ENCODE results near the gene TRPV4.
"Not testable (repeated sequence)": the region's sequence is repeated elsewhere in the genome, so short reads cannot be mapped to it uniquely, and the experiment has no call there.

The TRPV4 gene

DNA sequence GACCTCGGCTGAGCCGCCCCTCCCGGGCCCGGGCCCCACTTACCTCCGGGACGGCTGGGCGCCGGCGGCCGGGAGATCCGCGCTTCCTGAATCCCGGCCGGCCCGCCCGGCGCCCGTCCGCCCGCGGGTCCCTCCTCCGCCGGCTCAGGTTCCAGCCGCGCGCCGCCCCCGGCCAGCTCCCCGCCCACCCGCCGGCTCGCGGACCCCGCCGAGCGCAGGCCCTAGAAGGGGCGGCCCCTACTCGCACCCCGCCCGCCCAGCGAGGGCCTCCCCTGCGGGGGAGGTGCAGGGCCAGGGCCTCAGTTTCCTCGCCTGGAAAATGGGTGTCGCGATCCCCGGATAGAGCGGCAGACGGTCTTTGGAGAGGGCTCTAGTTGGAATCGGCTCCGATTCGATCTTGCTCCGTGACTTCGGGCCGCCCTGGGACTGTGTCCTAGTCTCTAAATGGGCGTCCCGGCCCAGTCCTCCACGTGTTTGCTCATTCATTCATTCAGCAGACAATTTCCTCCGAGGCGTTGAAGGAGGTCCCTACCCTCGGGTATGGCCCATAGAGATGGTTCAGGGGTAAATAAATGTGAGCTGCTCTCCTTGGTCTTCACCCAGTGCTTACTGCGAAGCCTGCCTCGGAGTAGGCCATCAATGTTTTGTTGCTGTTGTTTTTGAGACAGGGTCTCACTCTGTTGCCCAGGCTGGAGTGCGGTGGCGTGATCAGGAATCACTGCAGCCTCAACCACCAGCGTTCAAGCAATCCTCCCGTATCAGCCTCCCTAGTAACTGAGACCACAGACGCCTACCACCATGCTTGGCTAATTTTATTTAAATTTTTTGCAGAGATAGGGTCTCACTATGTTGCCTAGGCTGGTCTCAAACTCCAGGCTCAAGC, at the start of gene TRPV4:
TRPV4 (minus strand) TSS at position 92 of the 883 bp plus-strand sequence. CDS start 18,602 bp downstream, outside the sequence.
- DNase-seq (ENCODE audit: low read depth, low spot score), result peak; percentile 44

DNA sequence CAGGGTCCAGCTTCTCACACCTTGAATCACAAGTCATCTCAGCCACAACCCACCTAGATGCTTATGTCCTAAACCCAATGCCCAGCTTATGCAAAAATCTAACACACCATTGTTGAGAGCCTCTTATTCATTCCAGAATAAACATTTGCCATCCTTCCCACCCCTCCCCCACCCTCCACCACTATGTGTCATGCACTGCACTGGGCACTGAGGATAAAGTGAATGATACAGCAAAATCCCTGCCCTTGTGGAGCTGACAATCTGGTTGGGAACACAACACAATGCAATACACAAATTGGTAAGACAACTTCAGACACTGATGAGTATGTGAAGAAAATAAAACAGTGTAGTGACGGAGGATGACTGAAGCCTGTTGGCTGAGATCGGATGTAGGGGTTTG, 48.6 kb upstream of the TRPV4 start:
- DNase-seq (ENCODE audit: low read depth, low spot score), result no peak

DNA sequence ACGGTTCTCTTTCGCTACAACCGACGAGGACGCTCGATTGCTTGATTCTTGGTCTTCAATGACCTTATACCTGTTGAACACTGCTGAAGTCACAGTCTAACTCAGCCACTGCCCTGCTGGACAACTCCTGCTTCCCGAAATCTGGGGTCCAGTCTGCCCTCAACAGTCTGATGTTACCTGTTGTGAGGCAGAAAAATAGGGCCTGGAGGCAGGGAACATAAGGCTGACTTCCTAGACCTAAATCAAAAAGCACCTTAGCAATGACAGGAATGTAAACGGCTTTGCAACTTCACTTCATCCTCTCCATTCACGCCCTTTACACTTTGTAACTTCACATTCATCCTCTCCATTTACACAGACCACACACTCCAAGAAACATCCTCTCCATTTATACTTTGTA, 47.7 kb upstream of the TRPV4 start:
- DNase-seq (ENCODE audit: low read depth, low spot score), result no peak

DNA sequence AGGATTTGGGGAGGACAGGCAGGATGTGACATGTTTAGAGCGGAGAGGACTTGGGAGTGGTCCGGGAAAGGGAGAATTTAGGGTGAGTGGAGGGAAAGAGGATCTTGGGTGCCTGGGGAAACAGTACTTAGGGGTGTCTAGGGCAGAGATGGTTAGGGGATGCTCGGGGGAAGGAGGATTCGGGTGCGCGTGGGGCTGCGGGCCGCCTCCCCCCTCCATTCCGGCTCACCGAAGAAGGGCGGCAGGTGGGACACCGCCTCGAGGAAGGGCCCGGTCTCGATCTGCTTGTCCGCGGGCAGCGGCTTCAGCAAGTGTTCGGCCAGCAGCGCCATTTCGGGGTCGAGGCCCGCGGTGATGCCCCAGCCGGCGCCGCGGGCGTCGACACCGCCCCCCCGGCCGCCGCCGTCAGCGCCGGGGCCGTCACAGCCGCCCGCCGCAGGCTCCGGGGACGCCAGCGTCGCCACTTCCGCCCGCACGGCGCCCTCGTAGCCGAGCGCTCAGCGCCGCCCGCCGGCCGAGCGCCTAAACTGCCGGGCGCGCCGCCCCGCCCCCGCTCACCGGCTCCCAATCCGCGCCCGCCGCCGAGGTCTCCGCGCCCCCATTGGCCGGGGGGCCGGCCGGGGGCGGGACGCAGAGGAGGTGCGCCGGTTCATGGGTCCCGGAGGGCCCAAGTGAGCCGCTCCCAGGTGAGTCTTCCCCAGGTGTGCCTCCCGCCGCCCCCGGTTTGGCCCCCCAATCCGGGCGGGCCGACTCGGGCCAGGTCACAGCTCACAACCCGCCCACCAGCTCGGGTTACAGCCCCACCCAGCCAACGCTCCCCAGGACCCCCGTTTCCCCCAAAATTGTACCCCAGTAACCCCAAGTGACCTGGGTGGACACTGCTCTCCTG, 47.1 kb upstream of the TRPV4 start, which contains the start of gene GLTP:
GLTP (minus strand) TSS at position 499 of the 889 bp plus-strand sequence; CDS start at position 332, 167 bp downstream.
- peak; percentile 85 for DNase-seq (ENCODE audit: low read depth, low spot score)

DNA sequence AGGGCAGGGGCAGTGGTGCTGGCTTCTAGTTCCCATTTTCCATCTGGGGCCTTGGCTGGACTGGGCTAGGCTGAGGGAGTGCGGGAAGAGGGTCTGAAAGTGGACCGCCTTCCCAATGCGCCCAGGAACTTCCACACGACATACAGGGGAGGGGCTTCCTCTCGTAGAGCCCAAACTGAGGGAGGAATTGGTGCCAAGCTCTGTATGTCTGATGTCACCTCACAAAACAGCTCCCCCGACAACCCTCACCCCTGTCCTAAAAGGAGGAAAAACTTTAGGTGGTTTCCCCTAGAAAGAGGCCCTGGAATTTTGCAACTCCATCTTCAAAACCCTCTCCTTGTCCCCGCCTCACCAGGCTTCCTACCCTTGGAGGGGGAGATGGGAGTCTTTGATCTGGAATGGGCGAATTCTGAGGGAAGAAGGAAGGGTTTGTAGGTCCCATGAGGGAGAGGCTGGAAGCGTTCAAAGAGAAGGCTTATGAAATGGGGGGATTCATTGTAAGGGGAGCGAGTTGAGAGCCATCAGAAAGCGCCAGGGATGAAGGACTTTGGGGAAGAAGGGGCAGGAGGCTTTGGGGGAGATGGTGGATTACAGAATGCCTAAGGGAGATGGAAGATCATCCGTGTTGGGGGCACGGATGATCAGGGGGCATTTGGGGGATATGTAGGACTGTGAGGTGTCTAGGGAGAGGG, 46.3 kb upstream of the TRPV4 start:
- DNase-seq (ENCODE audit: low read depth, low spot score), result peak; percentile 21

DNA sequence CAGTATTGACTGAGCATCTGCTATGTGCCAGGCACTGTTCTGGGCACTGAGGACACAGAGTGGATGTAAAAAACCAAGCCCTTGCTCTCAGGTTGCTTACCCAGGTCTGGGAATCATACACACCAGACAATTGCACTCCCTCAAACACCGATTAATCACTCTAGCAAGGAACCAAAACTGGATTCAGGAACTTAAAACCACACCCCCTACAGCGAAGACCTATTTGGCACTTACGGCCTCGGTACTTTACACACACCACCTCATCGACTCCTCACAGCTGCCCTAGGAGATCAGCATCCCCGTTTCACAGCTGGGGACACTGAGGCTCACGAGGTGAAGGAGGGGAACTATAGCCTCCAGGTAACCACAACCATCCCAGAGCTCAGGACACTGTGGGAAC, 45.6 kb upstream of the TRPV4 start:
- no peak for DNase-seq (ENCODE audit: low read depth, low spot score)

DNA sequence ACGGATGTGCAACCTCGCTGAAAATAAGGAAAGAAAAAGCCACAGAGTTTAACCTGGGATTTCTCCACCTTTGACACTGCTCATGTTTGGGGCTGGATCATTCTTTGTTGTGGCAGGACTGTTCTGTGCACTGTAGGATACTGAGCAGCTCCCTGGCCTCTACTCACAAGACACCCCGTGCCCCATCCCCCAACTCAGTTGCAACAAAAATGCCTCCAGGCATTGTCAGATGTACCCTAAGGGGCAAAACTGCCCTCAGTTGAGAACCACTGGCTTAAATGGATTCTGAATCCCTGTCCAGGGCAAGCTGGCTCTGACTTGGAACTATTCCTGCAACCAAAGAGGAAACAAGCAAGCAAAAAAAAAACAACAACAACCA, 45.0 kb upstream of the TRPV4 start:
- DNase-seq (ENCODE audit: low read depth, low spot score), result no peak

DNA sequence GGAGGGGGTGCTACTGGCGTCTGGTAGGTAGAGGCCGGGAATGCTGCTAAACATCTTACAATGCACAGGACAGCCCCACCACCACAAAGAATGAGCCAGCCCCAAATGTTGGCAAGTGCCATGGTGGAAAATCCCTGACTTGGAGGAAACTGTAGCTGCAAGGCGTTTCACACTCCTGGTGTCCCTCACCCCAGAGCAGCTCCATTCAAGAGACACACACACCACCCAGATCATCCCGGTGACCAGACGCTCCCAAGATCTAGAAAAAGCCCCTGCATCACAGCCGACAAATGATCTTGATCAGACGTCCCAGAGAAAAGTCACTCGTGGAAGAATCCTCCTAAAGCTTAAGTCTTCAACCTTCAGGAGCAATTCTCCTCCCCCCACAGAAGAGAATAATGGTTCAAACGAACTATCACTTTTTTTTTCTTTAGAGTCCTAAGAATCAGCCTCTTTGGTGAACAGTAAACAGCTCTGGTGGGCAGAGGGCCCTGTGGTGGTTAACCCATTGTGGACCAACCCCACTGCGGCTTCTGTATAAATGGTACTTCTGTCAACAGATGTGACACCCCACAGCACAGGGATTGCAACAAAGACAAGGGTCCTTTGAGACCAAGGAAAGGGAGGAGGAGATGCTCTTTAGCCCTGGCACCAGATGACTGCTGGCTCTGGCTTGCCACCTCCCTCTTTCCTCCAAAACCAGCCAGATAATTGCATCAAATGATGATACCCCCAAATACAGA, 44.5 kb upstream of the TRPV4 start:
- DNase-seq (ENCODE audit: low read depth, low spot score), result peak; percentile 31

DNA sequence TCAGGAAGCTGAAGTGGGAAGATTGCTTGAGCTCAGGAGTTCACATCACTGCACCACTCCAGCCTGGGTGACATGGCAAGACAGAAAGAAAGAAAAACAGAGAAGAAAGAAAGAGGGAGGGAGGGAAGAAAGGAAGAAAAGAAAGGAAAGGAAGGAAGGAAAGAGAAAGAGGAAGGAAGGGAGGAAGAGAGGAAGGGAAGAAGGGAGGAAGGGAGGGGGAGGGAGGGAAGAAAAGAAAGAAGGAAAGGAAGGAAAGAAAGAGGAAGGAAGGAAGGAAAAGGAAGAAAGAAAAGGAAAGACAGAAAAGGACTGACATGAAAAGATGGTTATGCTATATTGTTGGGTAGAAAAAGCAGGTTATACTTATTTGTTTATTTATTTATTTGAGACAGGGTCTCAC, 43.2 kb upstream of the TRPV4 start:
- no peak for DNase-seq (ENCODE audit: low read depth, low spot score)

DNA sequence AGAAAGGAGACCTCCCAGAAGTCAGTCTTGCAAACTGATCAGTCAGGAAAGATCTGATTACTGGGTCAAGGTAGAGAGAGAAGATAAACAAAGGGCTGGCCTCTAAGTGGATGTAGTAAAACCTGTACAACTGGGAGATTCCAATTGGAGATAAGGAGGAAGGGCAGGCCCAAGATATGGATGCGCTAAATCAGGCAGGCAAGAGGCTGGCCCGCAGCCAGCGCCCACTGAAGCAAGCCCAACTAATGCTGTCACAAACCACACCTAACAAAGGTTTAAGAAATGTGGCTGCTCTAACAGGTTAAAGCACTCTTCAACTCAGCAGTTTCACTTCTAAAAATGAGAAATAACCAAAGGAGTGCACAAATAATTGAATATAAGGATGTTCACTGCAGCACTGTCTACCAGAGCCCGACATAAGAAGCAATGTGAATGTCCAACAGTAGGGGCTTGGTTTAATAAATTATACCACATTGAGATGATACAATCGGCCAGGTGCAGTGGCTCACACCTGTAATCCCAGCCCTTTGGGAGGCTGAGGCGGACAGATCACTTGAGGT, 42.5 kb upstream of the TRPV4 start:
- peak; percentile 70 for DNase-seq (ENCODE audit: low read depth, low spot score)

DNA sequence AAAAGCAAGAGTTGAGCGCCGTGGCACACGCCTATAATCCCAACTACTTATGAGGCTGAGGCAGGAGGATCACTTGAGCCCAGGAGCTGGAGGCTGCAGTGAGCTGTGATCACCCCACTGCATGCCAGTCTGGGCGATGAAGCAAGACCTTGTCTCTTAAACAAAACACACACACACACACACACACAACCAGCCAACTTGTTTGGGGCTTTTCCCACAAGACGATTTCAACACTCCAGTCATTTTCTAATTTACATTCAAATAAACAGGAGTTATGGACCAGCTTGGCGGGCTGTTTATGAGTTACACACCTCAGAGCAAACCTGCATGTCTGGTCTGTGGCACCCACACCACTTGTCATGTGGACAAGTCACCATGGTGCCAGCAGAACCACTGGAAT, 40.5 kb upstream of the TRPV4 start:
- no peak for DNase-seq (ENCODE audit: low read depth, low spot score)

DNA sequence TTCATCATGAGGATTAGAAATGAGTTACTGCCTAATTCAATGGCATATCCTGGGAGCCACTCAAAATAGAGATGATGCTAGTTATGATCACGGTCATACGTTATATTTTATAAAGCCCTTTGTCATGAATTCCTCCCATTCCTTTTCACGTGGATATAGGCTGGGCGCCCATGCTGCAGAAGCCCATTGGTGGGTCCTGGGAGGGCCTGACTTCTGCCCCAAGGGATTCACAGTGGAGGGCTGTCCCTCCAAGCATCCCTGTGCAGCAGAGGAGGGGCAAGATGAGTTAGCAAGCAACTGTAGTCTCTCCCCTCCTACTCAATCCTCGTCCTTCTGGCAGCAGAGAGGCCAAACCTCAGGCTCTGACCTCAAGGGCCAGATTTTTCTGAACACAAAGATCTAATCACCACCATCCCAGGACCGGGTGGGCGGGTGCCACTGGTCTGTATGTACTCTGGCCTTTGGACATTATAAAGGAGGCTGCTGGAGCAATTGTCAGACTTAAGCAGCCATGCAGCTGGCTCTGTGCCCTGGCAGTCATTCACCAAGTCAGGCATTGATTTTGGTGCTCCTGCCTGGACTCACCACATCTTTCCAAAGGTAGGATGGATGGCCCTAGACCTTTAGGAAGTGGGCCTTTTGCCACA, 38.6 kb upstream of the TRPV4 start:
- peak; percentile 43 for DNase-seq (ENCODE audit: low read depth, low spot score)

DNA sequence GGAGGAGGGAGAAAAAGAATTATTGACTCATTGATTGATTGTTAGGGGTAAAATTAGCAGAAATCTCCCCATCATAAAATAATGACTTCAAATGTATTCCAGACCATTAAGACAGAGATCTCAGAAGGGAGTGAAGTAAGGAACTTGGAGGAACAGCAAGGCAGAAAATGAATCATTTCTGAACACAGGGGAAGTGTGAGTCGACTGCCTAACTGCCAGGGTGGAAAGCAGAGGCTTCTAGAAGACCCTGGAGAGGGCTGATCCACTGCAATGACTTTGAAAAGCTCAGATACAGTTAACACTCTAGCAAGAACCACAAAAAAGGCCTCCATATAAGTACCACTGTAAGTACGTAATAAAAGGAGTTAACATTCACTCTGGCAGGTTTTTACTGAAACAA, 37.5 kb upstream of the TRPV4 start:
- DNase-seq (ENCODE audit: low read depth, low spot score), result no peak

DNA sequence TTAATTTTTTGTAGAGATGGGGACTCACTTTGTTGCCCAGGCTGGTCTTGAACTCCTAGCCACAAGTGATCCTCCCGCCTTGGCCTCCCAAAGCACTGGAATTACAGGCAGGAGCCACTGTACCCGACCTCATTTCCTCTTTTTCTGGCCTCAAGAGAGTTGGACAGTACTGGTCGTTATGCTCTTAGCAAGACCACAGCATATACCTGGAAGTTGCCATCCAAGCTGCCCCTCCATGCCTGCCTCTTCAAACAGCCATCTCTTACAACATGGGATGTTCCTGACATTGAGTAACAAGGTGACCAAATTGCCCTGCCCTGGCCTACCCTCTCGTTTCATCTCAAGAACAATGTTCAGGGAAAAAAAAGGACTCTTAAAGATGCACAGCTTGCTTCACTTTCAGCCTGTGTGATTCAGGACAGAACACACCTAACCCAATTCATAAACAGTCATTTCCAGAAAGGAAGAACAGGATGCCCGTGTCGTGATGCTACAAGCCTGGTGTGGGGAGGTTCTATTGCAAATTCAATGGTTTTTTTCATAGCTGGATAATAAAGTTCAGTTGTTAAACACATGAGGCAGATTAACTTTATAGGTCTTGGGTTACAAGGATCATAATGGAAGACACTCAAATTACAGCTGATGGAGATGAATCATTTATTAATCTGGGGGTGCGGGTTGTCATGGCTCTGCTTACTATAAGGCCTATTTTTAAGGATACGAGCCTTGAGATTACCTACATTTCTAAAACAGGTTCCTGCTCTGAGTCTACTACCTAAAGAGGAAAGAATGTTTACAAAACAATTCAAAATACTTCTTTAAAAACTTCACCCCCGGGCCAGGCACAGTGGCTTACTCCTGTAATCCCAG, 35.2 kb upstream of the TRPV4 start:
- DNase-seq (ENCODE audit: low read depth, low spot score), result no peak

DNA sequence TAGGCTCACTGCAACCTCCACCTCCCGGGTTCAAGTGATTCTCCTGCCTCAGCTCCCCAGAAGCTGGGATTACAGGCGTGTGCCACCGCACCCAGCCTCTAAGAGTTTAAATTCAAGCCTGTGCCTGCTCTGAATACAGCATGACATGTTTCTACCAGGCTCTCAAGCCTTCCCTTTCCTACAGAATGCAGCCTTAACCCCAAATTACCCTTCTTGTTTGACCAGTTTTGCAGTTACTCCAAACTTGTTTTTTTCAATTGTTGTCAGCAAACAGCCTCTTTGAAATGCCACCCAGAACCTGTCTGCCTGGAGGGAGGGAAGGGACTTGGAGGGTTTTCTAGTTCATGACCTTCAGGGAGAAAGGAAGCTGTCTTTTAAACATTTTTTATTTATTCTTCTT, 31.7 kb upstream of the TRPV4 start:
- DNase-seq (ENCODE audit: low read depth, low spot score), result peak; percentile 86

DNA sequence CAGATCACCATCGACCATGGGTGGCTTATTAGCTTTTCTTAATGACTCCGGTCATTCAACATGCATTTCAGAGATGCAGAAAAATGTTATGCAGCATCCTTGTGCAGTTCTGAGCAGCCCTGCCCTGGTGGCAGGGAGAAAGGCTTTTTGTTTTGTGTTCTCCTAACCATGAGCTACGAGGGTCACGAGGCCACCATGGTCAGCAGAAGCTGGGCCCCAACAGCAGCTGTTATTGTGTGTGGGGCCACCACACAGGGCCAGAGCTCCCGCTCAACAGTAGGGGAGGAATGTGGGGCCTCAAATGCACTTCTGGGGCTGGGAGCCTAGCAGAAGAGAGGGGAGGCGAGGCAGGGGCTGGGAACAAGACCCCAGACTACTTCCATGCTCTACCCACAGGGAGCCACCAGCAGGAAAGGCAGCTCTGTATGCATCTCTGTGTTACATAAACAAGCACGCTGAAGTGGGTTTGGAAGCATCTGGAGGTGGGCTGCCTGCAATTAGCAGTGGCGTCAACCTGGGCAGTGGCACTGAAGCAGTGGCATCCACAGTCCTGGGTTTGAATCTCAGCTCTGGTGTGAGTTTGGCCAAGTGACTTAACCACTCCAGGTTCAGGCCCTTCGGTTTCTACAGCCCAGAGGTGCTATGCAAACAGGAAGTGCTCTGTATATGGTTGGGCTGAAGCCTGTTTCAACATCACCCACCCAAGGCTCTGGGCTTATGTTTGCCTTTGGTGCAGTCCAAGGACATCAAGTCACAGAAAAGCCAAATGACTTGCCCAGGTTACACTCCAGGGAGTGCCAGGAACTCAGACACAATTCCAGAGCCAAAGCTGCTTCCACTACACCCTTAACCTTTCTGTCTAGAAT, 30.9 kb upstream of the TRPV4 start:
- peak; percentile 62 for DNase-seq (ENCODE audit: low read depth, low spot score)

DNA sequence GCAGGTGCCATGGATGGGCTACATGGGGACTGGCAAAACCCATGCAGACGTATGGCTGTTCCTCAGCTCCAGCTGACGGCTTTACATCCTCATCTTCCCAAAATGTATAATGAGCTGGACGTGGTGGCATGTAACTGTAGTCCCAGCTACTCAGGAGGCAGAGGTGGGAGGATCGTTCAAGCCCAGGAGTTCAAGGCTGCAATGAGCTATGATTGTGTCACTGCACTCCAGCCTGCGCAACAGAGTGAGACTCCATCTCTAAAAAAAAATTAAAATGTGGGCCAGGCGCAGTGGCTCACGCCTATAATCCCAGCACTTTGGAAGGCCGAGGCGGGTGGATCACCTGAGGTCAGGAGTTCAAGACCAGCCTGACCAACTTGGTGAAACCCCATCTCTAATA, 29.3 kb upstream of the TRPV4 start:
- not testable (repeated sequence) for DNase-seq (ENCODE audit: low read depth, low spot score)

DNA sequence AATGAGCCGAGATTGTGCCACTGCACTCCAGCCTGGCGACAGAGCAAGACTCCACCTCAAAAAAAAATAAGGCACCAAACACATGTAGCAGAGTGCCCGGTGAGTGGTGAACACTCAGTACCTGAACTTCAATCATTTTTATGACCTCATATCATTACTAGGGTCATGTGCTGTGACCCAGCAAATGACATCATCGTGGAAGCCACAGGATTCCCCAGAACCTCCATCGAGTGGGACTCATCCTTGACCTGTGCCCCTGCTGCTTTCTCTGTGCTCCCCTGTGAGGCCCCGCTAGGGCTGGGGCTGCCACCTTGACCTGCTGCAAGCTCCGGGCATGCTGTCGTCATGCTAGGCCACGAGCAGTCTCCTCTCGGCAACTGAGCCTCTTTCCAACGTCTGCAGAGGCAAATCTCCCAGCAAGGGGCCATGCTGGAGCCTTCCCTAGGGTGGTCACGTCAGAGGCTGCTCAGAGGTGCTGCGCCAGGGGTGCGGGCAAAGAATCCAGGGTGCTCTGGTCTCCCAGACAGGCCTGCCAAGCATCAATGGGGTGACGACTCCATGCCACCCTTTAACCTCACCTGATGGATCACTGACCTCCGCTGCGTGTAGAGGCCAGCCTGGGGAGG, 28.6 kb upstream of the TRPV4 start:
- no peak for DNase-seq (ENCODE audit: low read depth, low spot score)

All from ELF-1 (cell line).